Gastroesophageal sphincter (tissue), 4 donors: Measurements from ENCODE around the gene RNPEP. TPM values are rescaled to one million over a fixed set of nuclear protein-coding genes. Genes with fewer than 3 reads are reported as not detected.

Experiments used
- ATAC-seq: fragments of 150-250 bp; one replicate; pipeline ENCODE4 v1.9.1; 2016; ENCODE audit warnings: mild to moderate bottlenecking, moderate library complexity
- H3K27ac ChIP-seq, 4 donors: fragments of 200-600 bp; sonication (generic) in 3 of 4; 1 replicate in 3 of 4; 2 replicates in 1 of 4; pipeline ENCODE4 v1.5.1; 2016 to 2019
- H3K27me3 ChIP-seq: fragments of 200-600 bp; sonication (generic); one replicate; pipeline ENCODE4 v1.5.1; 2019
- H3K36me3 ChIP-seq, 2 donors: fragments of 200-600 bp; sonication (generic); one replicate each; pipeline ENCODE4 v1.5.1; 2019; ENCODE audit warnings: control low read depth in 1 of 2
- H3K4me1 ChIP-seq, 3 donors: fragments of 200-600 bp; sonication (generic); 1 replicate in 2 of 3; 2 replicates in 1 of 3; pipeline ENCODE4 v1.5.1; 2016 to 2019; ENCODE audit warnings: control low read depth in 2 of 3
- H3K4me3 ChIP-seq, 2 donors: fragments of 200-600 bp; sonication (generic); one replicate each; pipeline ENCODE4 v1.5.1; 2019; ENCODE audit warnings: mild to moderate bottlenecking in 1 of 2, moderate library complexity in 1 of 2
- H3K9me3 ChIP-seq, 3 donors: fragments of 200-600 bp; sonication (generic); one replicate each; pipeline ENCODE4 v1.5.1; 2017 to 2019; ENCODE audit warnings: control low read depth in 2 of 3
- EP300 ChIP-seq: sonication (generic); formaldehyde crosslinking; IDR thresholded peaks from one replicate; pipeline ENCODE4 v1.6.1; 2017; ENCODE audit warnings: antibody characterized with exemption, mild to moderate bottlenecking
- POLR2A ChIP-seq, 2 donors: fragments of 450-650 bp; IDR thresholded peaks; one replicate each; pipeline ENCODE4 v1.6.1; 2017; ENCODE audit warnings: antibody characterized with exemption in 2 of 2, mild to moderate bottlenecking in 2 of 2, moderate library complexity in 1 of 2
- POLR2AphosphoS5 ChIP-seq: sonication (generic); formaldehyde crosslinking; IDR thresholded peaks from one replicate; pipeline ENCODE4 v1.6.1; 2017; ENCODE audit warnings: antibody characterized with exemption
- WGBS, 2 donors: methylation state at CpG; one replicate each; pipeline ENCODE4 v1.1.5; 2018; ENCODE audit warnings: low coverage in 1 of 2; 5-methylcytosine and 5-hydroxymethylcytosine counted together
- total RNA-seq, 4 donors: library from RNA; depleted of rRNA; stranded (reverse); fragments of >200 nt; gene quantifications; one replicate each; pipeline ENCODE4 v1.1.0, GENCODE V29; 2016
- TF ChIP-seq, protein P1 (sequence below), 4 experiments: fragments of 200-600 bp in 2 of 4; fragments of 450-650 bp in 2 of 4; sonication (generic) in 1 of 4; IDR thresholded peaks; one replicate each; pipeline ENCODE4 v1.5.1; 2017 to 2019; ENCODE audit warnings: antibody characterized with exemption in 4 of 4, mild to moderate bottlenecking in 2 of 4, moderate library complexity in 2 of 4

Gene RNPEP
- total RNA-seq, 4 donors from 2014 or later, result 23.0 to 40.0 (median 34.7) TPM

GRCh38 chr1:201999625-202000238 is 17.3 kb downstream of the RNPEP start:
- WGBS, 2 donors, result 78 to 89% methylated on average over 3 to 6 of the region's 16 CpGs
- Histone ChIP-seq H3K36me3 (peaks cover 0 to 99% of the 10 kb centered on the region in 2 donors), H3K4me3 (no peak overlapping the region), H3K4me1 (no peaks in the 10 kb centered on the region), H3K27ac (no peak overlapping the region), H3K27me3 (no peaks in the 10 kb centered on the region), H3K9me3 (no peaks in the 10 kb centered on the region)
- TF ChIP-seq EP300, result no peak
- TF ChIP-seq, protein P1, sequence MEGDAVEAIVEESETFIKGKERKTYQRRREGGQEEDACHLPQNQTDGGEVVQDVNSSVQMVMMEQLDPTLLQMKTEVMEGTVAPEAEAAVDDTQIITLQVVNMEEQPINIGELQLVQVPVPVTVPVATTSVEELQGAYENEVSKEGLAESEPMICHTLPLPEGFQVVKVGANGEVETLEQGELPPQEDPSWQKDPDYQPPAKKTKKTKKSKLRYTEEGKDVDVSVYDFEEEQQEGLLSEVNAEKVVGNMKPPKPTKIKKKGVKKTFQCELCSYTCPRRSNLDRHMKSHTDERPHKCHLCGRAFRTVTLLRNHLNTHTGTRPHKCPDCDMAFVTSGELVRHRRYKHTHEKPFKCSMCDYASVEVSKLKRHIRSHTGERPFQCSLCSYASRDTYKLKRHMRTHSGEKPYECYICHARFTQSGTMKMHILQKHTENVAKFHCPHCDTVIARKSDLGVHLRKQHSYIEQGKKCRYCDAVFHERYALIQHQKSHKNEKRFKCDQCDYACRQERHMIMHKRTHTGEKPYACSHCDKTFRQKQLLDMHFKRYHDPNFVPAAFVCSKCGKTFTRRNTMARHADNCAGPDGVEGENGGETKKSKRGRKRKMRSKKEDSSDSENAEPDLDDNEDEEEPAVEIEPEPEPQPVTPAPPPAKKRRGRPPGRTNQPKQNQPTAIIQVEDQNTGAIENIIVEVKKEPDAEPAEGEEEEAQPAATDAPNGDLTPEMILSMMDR (IDR thresholded peaks at IDR 0.05), result peak in 3 of 4 experiments; percentile 45 to 68 (median 52)
- ATAC-seq, result no peak

DNA sequence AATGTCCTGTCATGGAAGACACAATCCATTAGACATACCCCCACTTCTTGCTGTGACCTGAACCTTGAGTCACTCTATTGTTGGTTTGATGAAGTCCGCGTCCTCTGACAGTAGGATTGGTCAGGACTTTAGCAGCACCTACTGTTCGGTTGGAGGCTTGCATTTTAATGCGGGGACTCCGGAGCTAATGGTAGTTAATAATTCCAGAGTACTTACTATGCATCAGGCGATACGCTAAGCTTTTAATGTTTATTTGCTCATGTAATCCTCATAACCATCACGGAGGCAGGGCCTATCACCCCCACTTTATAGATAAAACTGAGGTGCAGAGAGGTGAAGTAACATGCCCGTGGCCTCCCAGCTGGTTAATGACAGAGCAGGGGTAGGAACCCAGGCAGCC is 20.1 kb downstream of the RNPEP start:
- Histone ChIP-seq H3K36me3 (peaks cover 0 to 99% of the 10 kb centered on the region in 2 donors), H3K9me3 (no peaks in the 10 kb centered on the region), H3K27me3 (no peaks in the 10 kb centered on the region), H3K4me3 (no peak overlapping the region), H3K4me1 (no peaks in the 10 kb centered on the region), H3K27ac (no peak overlapping the region)
- TF ChIP-seq POLR2A (IDR thresholded peaks at IDR 0.05) (no peak), POLR2AphosphoS5 (no peak), EP300 (no peak)
- TF ChIP-seq, protein P1 (IDR thresholded peaks at IDR 0.05), result no peak
- ATAC-seq, result no peak
- WGBS, 2 donors, result no CpG with 5 or more reads among the region's 9 CpGs

GRCh38 chr1:202004711-202005110 is 22.3 kb downstream of the RNPEP start:
- Histone ChIP-seq H3K9me3 (no peaks in the 10 kb centered on the region), H3K4me1 (peaks cover 0 to 4% (median 0%) of the 10 kb centered on the region in 3 donors), H3K27me3 (no peaks in the 10 kb centered on the region), H3K27ac (no peak overlapping the region), H3K4me3 (no peak overlapping the region), H3K36me3 (peaks cover 0 to 84% of the 10 kb centered on the region in 2 donors)
- TF ChIP-seq EP300 (no peak), POLR2A (IDR thresholded peaks at IDR 0.05) (no peak), POLR2AphosphoS5 (no peak)
- TF ChIP-seq, protein P1 (IDR thresholded peaks at IDR 0.05), result no peak
- ATAC-seq, result no peak
- WGBS, 2 donors, result 70% methylated on average over 2 to 7 of the region's 9 CpGs

- Histone ChIP-seq H3K4me1 (peaks cover 0 to 6% (median 0%) of the 10 kb centered on the region in 3 donors), H3K36me3 (peaks cover 0 to 72% of the 10 kb centered on the region in 2 donors), H3K27me3 (no peaks in the 10 kb centered on the region), H3K27ac (no peak overlapping the region), H3K9me3 (no peaks in the 10 kb centered on the region), H3K4me3 (no peak overlapping the region)
- no peak for ATAC-seq
- TF ChIP-seq POLR2AphosphoS5, result no peak
- TF ChIP-seq, protein P1 (IDR thresholded peaks at IDR 0.05), result peak in 3 of 4 experiments; percentile 39 to 56 (median 41)
- WGBS, 2 donors, result 56 to 61% methylated on average over 2 of the region's 2 CpGs
Observed at GRCh38 chr1:202005958-202006357, 23.5 kb downstream of the RNPEP start.

DNA sequence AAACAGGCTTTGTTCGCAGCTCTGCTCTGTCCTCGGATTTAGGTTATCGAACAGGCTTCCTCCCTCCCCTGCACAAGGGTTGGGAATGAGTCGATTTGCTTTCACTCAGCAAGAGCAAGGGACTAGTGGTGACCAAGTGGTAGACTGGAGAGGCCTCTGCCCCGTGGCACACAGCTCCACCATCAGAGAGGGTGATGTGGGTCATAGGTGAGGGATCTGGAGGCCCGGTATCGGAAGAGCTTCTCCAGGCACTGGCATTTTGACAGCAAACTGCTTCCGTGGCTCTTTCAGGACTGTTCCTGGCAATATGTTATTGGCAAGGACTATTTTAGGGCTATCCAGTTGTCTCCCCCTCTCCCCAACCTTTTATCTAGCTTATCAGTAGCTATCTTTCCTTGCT is 24.9 kb downstream of the RNPEP start:
- WGBS, 2 donors, result 65 to 95% methylated on average over 3 to 8 of the region's 8 CpGs
- TF ChIP-seq POLR2AphosphoS5, result no peak
- no peak for TF ChIP-seq EP300
- TF ChIP-seq, protein P1 (IDR thresholded peaks at IDR 0.05), result no peak
- no peak for TF ChIP-seq POLR2A (IDR thresholded peaks at IDR 0.05)
- Histone ChIP-seq H3K4me1 (peaks cover 0 to 6% (median 0%) of the 10 kb centered on the region in 3 donors), H3K9me3 (no peaks in the 10 kb centered on the region), H3K27me3 (no peaks in the 10 kb centered on the region), H3K4me3 (no peak overlapping the region), H3K36me3 (peaks cover 0 to 58% of the 10 kb centered on the region in 2 donors), H3K27ac (no peak overlapping the region)
- ATAC-seq, result no peak
